CD8-positive, alpha-beta memory T cell (primary cell): ENCODE measurements around the gene PRODH. TPM values are rescaled to one million over a fixed set of nuclear protein-coding genes. Genes with fewer than 3 reads are reported as not detected.
A peak's percentile ranks its signal among the peaks of the same experiment; 100 is the strongest.
"Not testable (repeated sequence)": the region's sequence is repeated elsewhere in the genome, so short reads cannot be mapped to it uniquely, and the experiment has no call there.

Experiments used
- CTCF ChIA-PET: fragments of 350-600 bp; sonication (Branson Sonifier 250); formaldehyde crosslinking; loops from one replicate; lab custom pipeline; 2021; ENCODE audit warnings: antibody characterized with exemption; lab: Charles Lee
- POLR2A ChIA-PET: fragments of 350-600 bp; sonication (Branson Sonifier 250); formaldehyde crosslinking; loops from one replicate; lab custom pipeline; 2021; ENCODE audit warnings: antibody characterized with exemption; lab: Charles Lee
- DNase-seq, 5 donors: peaks; one replicate each; pipeline versions ENCODE4 v3.0.0 to v3.0.0-alpha.2; 2020 to 2022; ENCODE audit warnings: mixed read lengths in 1 of 5
- H3K27ac ChIP-seq: one replicate; pipeline ENCODE4 v1.7.0; 2013; ENCODE audit warnings: low read depth, mild to moderate bottlenecking, low read length, moderate library complexity
- H3K27me3 ChIP-seq: 2 replicates; pipeline ENCODE4 v1.7.0; 2013; ENCODE audit warnings: low read length, mild to moderate bottlenecking; ENCODE audit not compliant: insufficient read depth, poor library complexity, severe bottlenecking
- H3K36me3 ChIP-seq: 2 replicates; pipeline ENCODE4 v1.7.0; 2013; ENCODE audit warnings: mild to moderate bottlenecking, low read length, moderate library complexity; ENCODE audit not compliant: insufficient read depth
- H3K4me1 ChIP-seq: 2 replicates; pipeline ENCODE4 v1.7.0; 2013; ENCODE audit warnings: mild to moderate bottlenecking, low read length, moderate library complexity; ENCODE audit not compliant: insufficient read depth
- H3K4me3 ChIP-seq: 2 replicates; pipeline ENCODE4 v1.7.0; 2013; ENCODE audit warnings: mild to moderate bottlenecking, low read length
- H3K9me3 ChIP-seq: 2 replicates; pipeline ENCODE4 v1.7.0; 2013; ENCODE audit warnings: mild to moderate bottlenecking, low read length
- H3K27ac Mint-ChIP-seq, 8 donors: one replicate each; pipeline ENCODE4 v1.8.0; 2020 to 2021; ENCODE audit warnings: mixed read lengths in 8 of 8, mild to moderate bottlenecking in 6 of 8, inconsistent platforms in 3 of 8, moderate library complexity in 3 of 8
- H3K27me3 Mint-ChIP-seq, 2 donors: one replicate each; pipeline ENCODE4 v1.8.0; 2020 to 2021; ENCODE audit warnings: mixed read lengths in 2 of 2, mild to moderate bottlenecking in 1 of 2, moderate library complexity in 1 of 2
- H3K36me3 Mint-ChIP-seq, 3 donors: one replicate each; pipeline ENCODE4 v1.8.0; 2020 to 2021; ENCODE audit warnings: mixed read lengths in 3 of 3, inconsistent platforms in 1 of 3, mild to moderate bottlenecking in 1 of 3
- H3K4me1 Mint-ChIP-seq, 3 donors: one replicate each; pipeline ENCODE4 v1.8.0; 2020 to 2021; ENCODE audit warnings: mixed read lengths in 3 of 3, inconsistent platforms in 1 of 3, mild to moderate bottlenecking in 1 of 3
- H3K4me3 Mint-ChIP-seq, 7 donors: one replicate each; pipeline ENCODE4 v1.8.0; 2020 to 2021; ENCODE audit warnings: mixed read lengths in 7 of 7, mild to moderate bottlenecking in 6 of 7, moderate library complexity in 4 of 7, inconsistent platforms in 2 of 7
- H3K9me3 Mint-ChIP-seq, 5 donors: one replicate each; pipeline ENCODE4 v1.8.0; 2020 to 2022; ENCODE audit warnings: mixed read lengths in 5 of 5, mild to moderate bottlenecking in 3 of 5, moderate library complexity in 2 of 5, inconsistent platforms in 1 of 5
- polyA plus RNA-seq: library from polyadenylated mRNA; unstranded; fragments of 300-500 nt; fragmentation: Illumina TruSeq; gene quantifications from one replicate; pipeline ENCODE4 v1.2.3, GENCODE V29; 2021
- total RNA-seq, 2 experiments: library from RNA; stranded (reverse); gene quantifications; one replicate each; pipeline ENCODE4 v1.2.3, GENCODE V29; 2021

PRODH gene
- total and polyA plus RNA-seq, 3 experiments from 2014 or later: 0.05 to 0.46 (median 0.24) TPM

- no peaks in the 10 kb centered on the region for H3K9me3 ChIP-seq
- CTCF ChIA-PET: no interaction called here
Measured at GRCh38 chr22:18970948-18971315, 34.8 kb upstream of the PRODH start.

DNA sequence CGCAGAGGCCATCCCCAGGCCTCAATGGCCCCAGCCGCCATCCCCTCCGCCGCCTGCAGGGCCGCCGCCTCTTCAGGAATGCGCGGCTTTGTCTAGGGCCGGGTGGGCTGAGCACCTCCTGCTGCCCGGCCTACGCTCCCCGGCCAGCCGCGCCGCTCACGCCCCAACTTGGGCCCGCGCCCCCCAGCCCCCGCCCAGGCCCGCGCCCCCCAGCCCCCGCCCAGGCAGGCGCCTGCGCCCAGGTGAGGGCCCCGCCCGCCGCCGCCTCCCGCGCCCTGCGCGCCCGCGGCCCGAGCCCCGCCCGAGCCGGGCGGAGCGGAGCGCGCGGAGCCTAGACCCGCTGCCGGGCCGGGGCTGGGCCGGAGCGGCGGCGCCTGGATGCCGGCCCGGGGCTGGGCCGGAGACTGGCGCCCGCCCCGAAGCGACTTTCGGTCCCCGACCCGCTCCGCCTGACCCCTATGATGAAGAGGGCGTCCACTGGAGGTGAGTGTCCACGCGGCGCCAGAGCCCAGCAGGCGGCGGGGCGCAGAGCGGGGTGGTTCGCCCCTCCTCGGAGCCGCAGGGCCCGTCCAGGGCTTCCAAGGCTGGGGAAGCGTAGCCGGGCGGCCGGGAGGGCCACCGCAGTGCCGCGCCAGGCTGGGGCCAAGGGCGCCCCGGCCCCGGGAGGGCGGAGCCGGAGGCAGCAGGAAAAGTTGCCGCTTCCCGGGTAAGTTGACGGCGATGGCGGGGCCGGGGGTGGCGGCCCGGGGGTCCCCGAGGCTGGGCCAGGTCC lies 34.3 kb upstream of the PRODH start:
- ChIA-PET POLR2A (no interaction called here), CTCF (no interaction called here)
- H3K27me3 ChIP-seq: no peaks in the 10 kb centered on the region
- H3K9me3 ChIP-seq: no peaks in the 10 kb centered on the region
- H3K27ac ChIP-seq: no peak overlapping the region
- H3K27me3 Mint-ChIP-seq: peaks cover 11 to 28% of the 10 kb centered on the region in 2 donors
- no peak overlapping the region for H3K4me3 ChIP-seq
- DNase-seq: peak in 1 of 5 donors; percentile 28
- H3K4me1 ChIP-seq: no peaks in the 10 kb centered on the region
- H3K36me3 ChIP-seq: no peaks in the 10 kb centered on the region
- peaks cover 0 to 2% (median 0%) of the 10 kb centered on the region in 5 donors for H3K9me3 Mint-ChIP-seq
- no peak overlapping the region for H3K27ac Mint-ChIP-seq
- no peak overlapping the region for H3K4me3 Mint-ChIP-seq
- H3K36me3 Mint-ChIP-seq: no peaks in the 10 kb centered on the region
- H3K4me1 Mint-ChIP-seq: peaks cover 0 to 9% (median 0%) of the 10 kb centered on the region in 3 donors

More at GRCh38 chr22:18970948-18971315, 34.8 kb upstream of the PRODH start:
- Histone ChIP-seq H3K36me3 (no peaks in the 10 kb centered on the region), H3K27ac (no peak overlapping the region), H3K27me3 (no peaks in the 10 kb centered on the region), H3K4me1 (no peaks in the 10 kb centered on the region), H3K4me3 (no peak overlapping the region)
- POLR2A ChIA-PET: no interaction called here
- peaks cover 11 to 28% of the 10 kb centered on the region in 2 donors for H3K27me3 Mint-ChIP-seq
- H3K9me3 Mint-ChIP-seq: peaks cover 0 to 2% (median 0%) of the 10 kb centered on the region in 5 donors
- no peak for DNase-seq
- H3K27ac Mint-ChIP-seq: no peak overlapping the region
- no peaks in the 10 kb centered on the region for H3K36me3 Mint-ChIP-seq
- H3K4me3 Mint-ChIP-seq: peak overlapping the region in 1 of 7 donors; percentile 49
- H3K4me1 Mint-ChIP-seq: peaks cover 0 to 9% (median 0%) of the 10 kb centered on the region in 3 donors

GRCh38 chr22:18969158-18969942 lies 33.3 kb upstream of the PRODH start:
- peak overlapping the region in 5 of 7 donors; percentile 8 to 83 (median 54) for H3K4me3 Mint-ChIP-seq
- not testable (repeated sequence) for H3K9me3 Mint-ChIP-seq

GRCh38 chr22:18968011-18968749 lies 32.1 kb upstream of the PRODH start:
- H3K36me3 Mint-ChIP-seq: no peaks in the 10 kb centered on the region
- H3K4me3 Mint-ChIP-seq: no peak overlapping the region
- no peaks in the 10 kb centered on the region for H3K9me3 ChIP-seq
- DNase-seq: peak in 1 of 5 donors; percentile 35
- ChIA-PET CTCF (no interaction called here), POLR2A (no interaction called here)
- H3K27ac Mint-ChIP-seq: no peak overlapping the region
- no peaks in the 10 kb centered on the region for H3K36me3 ChIP-seq
- H3K4me1 Mint-ChIP-seq: peaks cover 0 to 9% (median 0%) of the 10 kb centered on the region in 3 donors
- no peaks in the 10 kb centered on the region for H3K4me1 ChIP-seq
- H3K27me3 ChIP-seq: no peaks in the 10 kb centered on the region
- H3K27me3 Mint-ChIP-seq: peaks cover 8 to 20% of the 10 kb centered on the region in 2 donors
- H3K9me3 Mint-ChIP-seq: peaks cover 0 to 2% (median 0%) of the 10 kb centered on the region in 5 donors
- H3K27ac ChIP-seq: no peak overlapping the region
- H3K4me3 ChIP-seq: no peak overlapping the region

More at GRCh38 chr22:18969158-18969942, 33.3 kb upstream of the PRODH start:
- H3K36me3 Mint-ChIP-seq, H3K4me1 ChIP-seq, H3K9me3 ChIP-seq, POLR2A ChIA-PET, H3K4me3 ChIP-seq, H3K27me3 ChIP-seq, H3K27ac ChIP-seq, CTCF ChIA-PET, H3K4me1 Mint-ChIP-seq, H3K27ac Mint-ChIP-seq, H3K36me3 ChIP-seq: not testable (repeated sequence)
- peak in 1 of 5 donors; percentile 26 for DNase-seq
- peaks cover 10 to 27% of the 10 kb centered on the region in 2 donors for H3K27me3 Mint-ChIP-seq

- H3K36me3 Mint-ChIP-seq, H3K36me3 ChIP-seq, H3K27ac ChIP-seq, H3K27me3 ChIP-seq, H3K4me3 ChIP-seq, H3K27ac Mint-ChIP-seq, H3K4me1 Mint-ChIP-seq, CTCF ChIA-PET, POLR2A ChIA-PET, H3K4me3 Mint-ChIP-seq, H3K9me3 Mint-ChIP-seq, H3K9me3 ChIP-seq, H3K4me1 ChIP-seq: not testable (repeated sequence)
- peaks cover 8 to 20% of the 10 kb centered on the region in 2 donors for H3K27me3 Mint-ChIP-seq
- peak in 1 of 5 donors; percentile 29 for DNase-seq
Measured at GRCh38 chr22:18967391-18968010, 31.4 kb upstream of the PRODH start.

- Histone ChIP-seq H3K4me3 (no peak overlapping the region), H3K4me1 (no peaks in the 10 kb centered on the region), H3K36me3 (no peaks in the 10 kb centered on the region), H3K9me3 (no peaks in the 10 kb centered on the region), H3K27me3 (no peaks in the 10 kb centered on the region), H3K27ac (no peak overlapping the region)
- DNase-seq: no peak
- Mint-ChIP-seq H3K4me1 (peaks cover 0 to 8% (median 0%) of the 10 kb centered on the region in 3 donors), H3K4me3 (peak overlapping the region in 1 of 7 donors; percentile 19), H3K36me3 (no peaks in the 10 kb centered on the region), H3K9me3 (peaks cover 0 to 2% (median 0%) of the 10 kb centered on the region in 5 donors), H3K27me3 (peaks cover 6 to 19% of the 10 kb centered on the region in 2 donors), H3K27ac (no peak overlapping the region)
- CTCF ChIA-PET: no interaction called here
- POLR2A ChIA-PET: no interaction called here
Measured at GRCh38 chr22:18966748-18967147, 30.7 kb upstream of the PRODH start.

DNA sequence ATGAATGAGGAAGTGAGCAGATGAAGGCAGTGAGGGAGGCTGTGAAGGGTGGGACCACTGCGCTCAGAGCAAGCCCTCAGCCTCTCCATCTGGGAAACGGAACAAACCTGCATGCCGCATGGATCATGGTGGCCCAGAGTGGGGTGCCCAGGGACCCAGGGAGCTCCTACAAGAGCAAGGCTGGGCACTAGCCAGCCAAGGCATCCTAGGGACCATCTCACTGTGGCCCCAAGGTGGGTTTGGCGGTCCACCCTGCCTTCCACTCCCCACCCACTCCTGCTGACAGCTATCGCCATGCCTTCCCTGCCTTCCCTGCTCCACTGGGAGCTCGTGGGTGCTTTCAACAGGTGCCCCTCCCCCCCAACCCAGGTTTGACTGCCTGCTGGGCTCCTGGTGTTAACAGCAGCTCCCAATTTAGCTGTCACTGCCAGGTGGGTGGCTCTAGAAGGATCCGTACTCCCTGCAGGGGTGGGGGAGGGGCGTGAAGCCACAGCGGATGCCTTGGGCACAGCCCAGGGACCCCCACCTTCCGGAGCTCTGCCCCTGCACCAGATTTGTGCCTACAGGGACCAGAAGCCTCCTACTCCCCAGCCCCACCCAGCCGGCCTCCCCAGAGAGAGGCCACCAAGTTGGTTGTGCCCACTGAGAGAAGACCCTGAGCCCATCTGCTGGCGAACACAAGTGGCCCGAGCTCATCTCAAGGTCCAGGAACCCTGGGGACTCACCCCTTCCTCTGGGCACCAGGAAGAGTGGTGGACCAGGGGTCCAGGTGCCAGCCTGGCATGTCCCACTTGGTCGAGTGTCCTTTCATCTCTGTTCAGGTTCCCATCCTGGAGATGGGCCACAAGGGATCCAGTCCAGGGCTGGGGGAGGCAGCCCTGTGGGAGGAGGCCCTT lies 29.7 kb upstream of the PRODH start:
- ChIA-PET CTCF (no interaction called here), POLR2A (no interaction called here)
- Mint-ChIP-seq H3K4me1 (peaks cover 0 to 5% (median 0%) of the 10 kb centered on the region in 3 donors), H3K4me3 (no peak overlapping the region), H3K36me3 (no peaks in the 10 kb centered on the region), H3K9me3 (no peaks in the 10 kb centered on the region), H3K27me3 (peaks cover 5 to 15% of the 10 kb centered on the region in 2 donors), H3K27ac (no peak overlapping the region)
- Histone ChIP-seq H3K4me1 (no peaks in the 10 kb centered on the region), H3K4me3 (no peak overlapping the region), H3K27ac (no peak overlapping the region), H3K36me3 (no peaks in the 10 kb centered on the region), H3K9me3 (no peaks in the 10 kb centered on the region), H3K27me3 (no peaks in the 10 kb centered on the region)
- DNase-seq: peak in 1 of 5 donors; percentile 27
